Liver (tissue), 9 donors: ENCODE measurements around the gene SGPL1. TPM values are rescaled to one million over a fixed set of nuclear protein-coding genes. Genes with fewer than 3 reads are reported as not detected.
A peak's percentile ranks its signal among the peaks of the same experiment; 100 is the strongest.

Source experiments
- DNase-seq: peaks from one replicate; pipeline ENCODE4 v3.0.0-alpha.2; 2017; ENCODE audit warnings: low spot score
- H3K27ac ChIP-seq, 2 donors: one replicate each; pipeline ENCODE4 v1.7.0; 2013; ENCODE audit warnings: inconsistent platforms in 2 of 2, low read length in 2 of 2, control low read depth in 1 of 2, low read depth in 1 of 2, mild to moderate bottlenecking in 1 of 2
- H3K27me3 ChIP-seq, 4 donors: one replicate each; pipeline versions ENCODE4 v1.6.1 to v1.7.0; 2013; ENCODE audit warnings: low read length in 3 of 4, inconsistent platforms in 1 of 4, mild to moderate bottlenecking in 1 of 4, moderate library complexity in 1 of 4; ENCODE audit not compliant: control insufficient read depth in 4 of 4, insufficient read depth in 4 of 4
- H3K36me3 ChIP-seq, 4 donors: one replicate each; pipeline versions ENCODE4 v1.6.1 to v1.7.0; 2013; ENCODE audit warnings: low read length in 3 of 4, mild to moderate bottlenecking in 3 of 4, low read depth in 1 of 4, moderate library complexity in 1 of 4; ENCODE audit not compliant: control insufficient read depth in 4 of 4, insufficient read depth in 3 of 4
- H3K4me1 ChIP-seq, 4 donors: one replicate each; pipeline versions ENCODE4 v1.6.1 to v1.7.0; 2013; ENCODE audit warnings: low read length in 3 of 4, mild to moderate bottlenecking in 3 of 4, moderate library complexity in 1 of 4; ENCODE audit not compliant: control insufficient read depth in 4 of 4, insufficient read depth in 4 of 4
- H3K4me3 ChIP-seq, 3 donors: one replicate each; pipeline versions ENCODE4 v1.6.1 to v1.7.0; 2013; ENCODE audit warnings: low read length in 3 of 3, control low read depth in 1 of 3, low read depth in 1 of 3, mild to moderate bottlenecking in 1 of 3
- H3K9ac ChIP-seq, 2 donors: one replicate each; pipeline ENCODE4 v1.7.0; 2013; ENCODE audit warnings: low read length in 2 of 2, mild to moderate bottlenecking in 2 of 2, moderate library complexity in 2 of 2, control low read depth in 1 of 2, low read depth in 1 of 2
- H3K9me3 ChIP-seq, 4 donors: one replicate each; pipeline versions ENCODE4 v1.6.1 to v1.7.0; 2013; ENCODE audit warnings: low read length in 3 of 4; ENCODE audit not compliant: control insufficient read depth in 4 of 4
- ATF3 ChIP-seq: IDR thresholded peaks from 2 replicates; pipeline ENCODE4 v1.6.1; 2016; ENCODE audit warnings: antibody characterized with exemption
- CTCF ChIP-seq: fragments of 150-350 bp; IDR thresholded peaks from 2 replicates; pipeline ENCODE4 v1.5.1; 2017; ENCODE audit warnings: improper control_type of control experiment, low read depth, low read length; ENCODE audit not compliant: missing input control
- EGR1 ChIP-seq, 2 donors: IDR thresholded peaks; 2 replicates each; pipeline ENCODE4 v1.6.1; 2016 to 2018; ENCODE audit warnings: antibody characterized with exemption in 2 of 2, low read depth in 2 of 2
- FOXA2 ChIP-seq: IDR thresholded peaks from 2 replicates; pipeline ENCODE4 v1.6.1; 2016; ENCODE audit warnings: antibody characterized with exemption
- GABPA ChIP-seq, 2 donors: IDR thresholded peaks in 1 of 2; conservative IDR thresholded peaks in 1 of 2; 2 replicates each; pipeline ENCODE4 v1.6.1; 2016; ENCODE audit warnings: antibody characterized with exemption in 2 of 2, mild to moderate bottlenecking in 1 of 2, moderate library complexity in 1 of 2
- HNF4A ChIP-seq, 2 donors: conservative IDR thresholded peaks; 2 replicates each; pipeline ENCODE4 v1.6.1; 2016; ENCODE audit warnings: antibody characterized with exemption in 2 of 2, mild to moderate bottlenecking in 2 of 2
- JUND ChIP-seq, 2 donors: IDR thresholded peaks; 2 replicates each; pipeline ENCODE4 v1.6.1; 2016; ENCODE audit warnings: antibody characterized with exemption in 2 of 2
- MAX ChIP-seq: IDR thresholded peaks from 2 replicates; pipeline ENCODE4 v1.6.1; 2016; ENCODE audit warnings: antibody characterized with exemption
- NR2F2 ChIP-seq: IDR thresholded peaks from 2 replicates; pipeline ENCODE4 v1.6.1; 2016; ENCODE audit warnings: antibody characterized with exemption
- RAD21 ChIP-seq, 2 donors: IDR thresholded peaks; 2 replicates each; pipeline ENCODE4 v1.6.1; 2016; ENCODE audit warnings: antibody characterized with exemption in 2 of 2, mild to moderate bottlenecking in 2 of 2
- RXRA ChIP-seq, 2 donors: IDR thresholded peaks; 2 replicates each; pipeline ENCODE4 v1.6.1; 2017 to 2018; ENCODE audit warnings: antibody characterized with exemption in 2 of 2, mild to moderate bottlenecking in 1 of 2
- SP1 ChIP-seq: IDR thresholded peaks from 2 replicates; pipeline ENCODE4 v1.6.1; 2018; ENCODE audit warnings: antibody characterized with exemption, mild to moderate bottlenecking
- TAF1 ChIP-seq: conservative IDR thresholded peaks from 2 replicates; pipeline ENCODE4 v1.6.1; 2016; ENCODE audit warnings: antibody characterized with exemption, mild to moderate bottlenecking
- YY1 ChIP-seq: IDR thresholded peaks from 2 replicates; pipeline ENCODE4 v1.6.1; 2016; ENCODE audit warnings: antibody characterized with exemption, mild to moderate bottlenecking
- WGBS: extraction: QIAGEN DNeasy Blood & Tissue Kit; methylation state at CpG from one replicate; pipeline ENCODE4 v1.1.7; 2013; 5-methylcytosine and 5-hydroxymethylcytosine counted together
- polyA plus RNA-seq, 2 donors: library from polyadenylated mRNA; stranded (reverse) in 1 of 2; unstranded in 1 of 2; fragments of 200-250 nt in 1 of 2; fragments of >200 nt in 1 of 2; fragmentation: Nextera tagmentation in 1 of 2; extraction: Ambion mirVana in 1 of 2; gene quantifications; one replicate each; pipeline versions ENCODE4 v1.2.1 to v1.2.3, GENCODE V29; 2013 to 2015
- total RNA-seq, 2 donors: library from RNA; depleted of rRNA; stranded (reverse); fragments of >200 nt; gene quantifications; one replicate each; pipeline ENCODE4 v1.2.3, GENCODE V29; 2014
- TF ChIP-seq, protein P1 (sequence below): IDR thresholded peaks from 2 replicates; pipeline ENCODE4 v1.6.1; 2016; ENCODE audit warnings: antibody characterized with exemption
- TF ChIP-seq, protein P2 (sequence below): IDR thresholded peaks from 2 replicates; pipeline ENCODE4 v1.6.1; 2016; ENCODE audit warnings: antibody characterized with exemption, mild to moderate bottlenecking
- donor health status: healthy.
- donor health status: healthy.
- donor health status: healthy.
- donor health status: healthy.
- donor health status: healthy.

The SGPL1 gene
- total and polyA plus RNA-seq, 4 donors: 11.8 to 37.1 (median 16.8) TPM

GRCh38 chr10:70773461-70773860 lies 42.3 kb upstream of the SGPL1 start:
- 90% methylated on average over 9 of the region's 9 CpGs for WGBS
- no peak for TF ChIP-seq RAD21 (IDR thresholded peaks at IDR 0.05)
- TF ChIP-seq HNF4A (conservative IDR thresholded peaks at IDR 0.05): no peak
- TF ChIP-seq YY1: no peak
- TF ChIP-seq SP1: no peak
- no peak for TF ChIP-seq TAF1
- TF ChIP-seq, protein P1, sequence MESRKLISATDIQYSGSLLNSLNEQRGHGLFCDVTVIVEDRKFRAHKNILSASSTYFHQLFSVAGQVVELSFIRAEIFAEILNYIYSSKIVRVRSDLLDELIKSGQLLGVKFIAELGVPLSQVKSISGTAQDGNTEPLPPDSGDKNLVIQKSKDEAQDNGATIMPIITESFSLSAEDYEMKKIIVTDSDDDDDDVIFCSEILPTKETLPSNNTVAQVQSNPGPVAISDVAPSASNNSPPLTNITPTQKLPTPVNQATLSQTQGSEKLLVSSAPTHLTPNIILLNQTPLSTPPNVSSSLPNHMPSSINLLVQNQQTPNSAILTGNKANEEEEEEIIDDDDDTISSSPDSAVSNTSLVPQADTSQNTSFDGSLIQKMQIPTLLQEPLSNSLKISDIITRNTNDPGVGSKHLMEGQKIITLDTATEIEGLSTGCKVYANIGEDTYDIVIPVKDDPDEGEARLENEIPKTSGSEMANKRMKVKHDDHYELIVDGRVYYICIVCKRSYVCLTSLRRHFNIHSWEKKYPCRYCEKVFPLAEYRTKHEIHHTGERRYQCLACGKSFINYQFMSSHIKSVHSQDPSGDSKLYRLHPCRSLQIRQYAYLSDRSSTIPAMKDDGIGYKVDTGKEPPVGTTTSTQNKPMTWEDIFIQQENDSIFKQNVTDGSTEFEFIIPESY: no peak
- no peak for TF ChIP-seq JUND (IDR thresholded peaks at IDR 0.05)
- no peak for TF ChIP-seq NR2F2
- Histone ChIP-seq H3K9me3 (no peaks in the 10 kb centered on the region), H3K36me3 (no peaks in the 10 kb centered on the region), H3K27me3 (no peaks in the 10 kb centered on the region), H3K4me1 (no peaks in the 10 kb centered on the region), H3K9ac (no peak overlapping the region), H3K27ac (no peak overlapping the region), H3K4me3 (no peak overlapping the region)
- no peak for DNase-seq

- TF ChIP-seq YY1 (no peak), MAX (no peak), EGR1 (IDR thresholded peaks at IDR 0.05; ENCODE audit: low read depth in 2 of 2) (no peak), GABPA (IDR thresholded peaks at IDR 0.05 in 1 of 2, conservative IDR thresholded peaks at IDR 0.05 in 1 of 2) (no peak), SP1 (no peak), RXRA (IDR thresholded peaks at IDR 0.05) (no peak), TAF1 (no peak), JUND (IDR thresholded peaks at IDR 0.05) (no peak), ATF3 (no peak), NR2F2 (no peak)
- WGBS: 93% methylated on average over 14 of the region's 14 CpGs
- Histone ChIP-seq H3K27ac (no peak overlapping the region), H3K9ac (no peak overlapping the region), H3K36me3 (no peaks in the 10 kb centered on the region), H3K27me3 (no peaks in the 10 kb centered on the region), H3K4me3 (no peak overlapping the region), H3K9me3 (no peaks in the 10 kb centered on the region), H3K4me1 (no peaks in the 10 kb centered on the region)
- DNase-seq: no peak
Observed at GRCh38 chr10:70773965-70774809, 41.6 kb upstream of the SGPL1 start.

- H3K27ac ChIP-seq: no peak overlapping the region
- no peaks in the 10 kb centered on the region for H3K4me1 ChIP-seq
- WGBS: 80% methylated on average over 14 of the region's 14 CpGs
- TF ChIP-seq TAF1 (no peak), FOXA2 (no peak), YY1 (no peak), NR2F2 (no peak), RAD21 (IDR thresholded peaks at IDR 0.05) (no peak), CTCF (no peak), MAX (no peak), GABPA (IDR thresholded peaks at IDR 0.05 in 1 of 2, conservative IDR thresholded peaks at IDR 0.05 in 1 of 2) (no peak), EGR1 (IDR thresholded peaks at IDR 0.05; ENCODE audit: low read depth in 2 of 2) (no peak)
- TF ChIP-seq, protein P2, sequence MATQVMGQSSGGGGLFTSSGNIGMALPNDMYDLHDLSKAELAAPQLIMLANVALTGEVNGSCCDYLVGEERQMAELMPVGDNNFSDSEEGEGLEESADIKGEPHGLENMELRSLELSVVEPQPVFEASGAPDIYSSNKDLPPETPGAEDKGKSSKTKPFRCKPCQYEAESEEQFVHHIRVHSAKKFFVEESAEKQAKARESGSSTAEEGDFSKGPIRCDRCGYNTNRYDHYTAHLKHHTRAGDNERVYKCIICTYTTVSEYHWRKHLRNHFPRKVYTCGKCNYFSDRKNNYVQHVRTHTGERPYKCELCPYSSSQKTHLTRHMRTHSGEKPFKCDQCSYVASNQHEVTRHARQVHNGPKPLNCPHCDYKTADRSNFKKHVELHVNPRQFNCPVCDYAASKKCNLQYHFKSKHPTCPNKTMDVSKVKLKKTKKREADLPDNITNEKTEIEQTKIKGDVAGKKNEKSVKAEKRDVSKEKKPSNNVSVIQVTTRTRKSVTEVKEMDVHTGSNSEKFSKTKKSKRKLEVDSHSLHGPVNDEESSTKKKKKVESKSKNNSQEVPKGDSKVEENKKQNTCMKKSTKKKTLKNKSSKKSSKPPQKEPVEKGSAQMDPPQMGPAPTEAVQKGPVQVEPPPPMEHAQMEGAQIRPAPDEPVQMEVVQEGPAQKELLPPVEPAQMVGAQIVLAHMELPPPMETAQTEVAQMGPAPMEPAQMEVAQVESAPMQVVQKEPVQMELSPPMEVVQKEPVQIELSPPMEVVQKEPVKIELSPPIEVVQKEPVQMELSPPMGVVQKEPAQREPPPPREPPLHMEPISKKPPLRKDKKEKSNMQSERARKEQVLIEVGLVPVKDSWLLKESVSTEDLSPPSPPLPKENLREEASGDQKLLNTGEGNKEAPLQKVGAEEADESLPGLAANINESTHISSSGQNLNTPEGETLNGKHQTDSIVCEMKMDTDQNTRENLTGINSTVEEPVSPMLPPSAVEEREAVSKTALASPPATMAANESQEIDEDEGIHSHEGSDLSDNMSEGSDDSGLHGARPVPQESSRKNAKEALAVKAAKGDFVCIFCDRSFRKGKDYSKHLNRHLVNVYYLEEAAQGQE: no peak
Observed at GRCh38 chr10:70774810-70775678, 40.7 kb upstream of the SGPL1 start.

More at GRCh38 chr10:70774810-70775678, 40.7 kb upstream of the SGPL1 start:
- peak; percentile 29 for DNase-seq
- no peaks in the 10 kb centered on the region for H3K36me3 ChIP-seq
- no peak overlapping the region for H3K4me3 ChIP-seq
- no peaks in the 10 kb centered on the region for H3K27me3 ChIP-seq
- H3K9me3 ChIP-seq: no peaks in the 10 kb centered on the region
- H3K9ac ChIP-seq: no peak overlapping the region
